Measurements from ENCODE around the gene AFF3.

- TF ChIP-seq RBBP5 (IDR thresholded peaks at IDR 0.05; ENCODE audit: borderline replicate concordance, low read depth, low read length) (no peak), POLR2A (IDR thresholded peaks at IDR 0.05; ENCODE audit: control extremely low read depth in 1 of 2, low read depth in 2 of 2, low read length in 2 of 2) (no peak)
Observed at GRCh38 chr2:99682275-99683060, 459.9 kb downstream of the AFF3 start.
